Measurements from ENCODE around the gene STK39. TPM values are rescaled to one million over a fixed set of nuclear protein-coding genes. Genes with fewer than 3 reads are reported as not detected.

Gene STK39
- total RNA-seq, result 9.4 and 25.3 TPM in 2 replicates

DNA sequence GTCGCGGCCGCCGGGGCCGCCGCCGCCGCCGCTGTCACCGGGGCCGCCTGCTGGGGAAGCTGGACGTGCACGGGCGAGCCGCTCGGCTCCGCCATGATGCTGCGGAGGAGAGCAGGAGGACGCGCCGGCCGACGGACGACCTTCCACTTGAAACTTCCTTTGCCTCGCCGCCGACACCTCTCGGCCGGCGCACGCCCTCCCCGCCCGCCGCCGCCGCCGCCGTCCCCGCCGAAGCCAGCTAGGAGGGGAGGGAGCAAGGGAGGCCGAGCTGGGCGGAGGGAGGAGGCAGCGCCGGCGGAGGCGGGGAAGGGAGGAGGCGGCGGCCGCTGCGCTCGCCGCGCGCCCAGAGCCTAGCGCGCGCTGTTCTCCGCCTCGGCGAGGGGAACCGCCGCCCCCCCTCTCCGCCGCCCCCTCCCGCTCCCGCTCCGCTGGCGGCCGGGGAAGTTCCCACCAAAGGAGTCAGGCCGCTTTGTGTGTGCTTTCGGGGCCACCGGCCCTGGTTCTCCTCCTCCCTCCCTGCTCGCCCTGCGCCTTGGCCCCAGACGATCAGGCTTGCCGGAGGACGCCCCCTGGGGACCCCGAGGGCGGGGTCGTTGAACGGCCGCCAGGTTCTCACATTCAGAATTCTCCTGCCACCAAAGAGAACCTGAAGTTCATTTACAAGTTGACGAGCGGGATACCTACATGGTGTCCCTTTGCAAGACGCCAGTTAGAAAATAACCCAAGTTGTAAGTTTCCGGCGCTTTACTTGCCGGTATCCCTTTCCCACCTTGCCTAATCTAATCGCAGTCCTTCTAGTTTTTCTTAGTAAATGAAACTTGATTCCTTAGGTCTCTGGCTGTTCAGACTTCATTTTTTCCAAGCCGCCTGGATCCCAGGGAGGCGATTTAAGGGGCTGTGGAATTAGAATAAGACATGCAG is at the start of gene STK39:
Gene STK39, minus strand, starts transcription at position 255 of the 921 bp plus-strand sequence. Its CDS starts 160 bp downstream, at position 95.

Other genes with a start within 250 kb of the STK39 start
- 14.5 and 18.6 TPM in 2 replicates for gene CERS6, start 208.7 kb upstream of the STK39 start, total RNA-seq